ENCODE measurements around the gene JOSD1.
A peak's percentile ranks its signal among the peaks of the same experiment; 100 is the strongest.

JOSD1 gene

DNA sequence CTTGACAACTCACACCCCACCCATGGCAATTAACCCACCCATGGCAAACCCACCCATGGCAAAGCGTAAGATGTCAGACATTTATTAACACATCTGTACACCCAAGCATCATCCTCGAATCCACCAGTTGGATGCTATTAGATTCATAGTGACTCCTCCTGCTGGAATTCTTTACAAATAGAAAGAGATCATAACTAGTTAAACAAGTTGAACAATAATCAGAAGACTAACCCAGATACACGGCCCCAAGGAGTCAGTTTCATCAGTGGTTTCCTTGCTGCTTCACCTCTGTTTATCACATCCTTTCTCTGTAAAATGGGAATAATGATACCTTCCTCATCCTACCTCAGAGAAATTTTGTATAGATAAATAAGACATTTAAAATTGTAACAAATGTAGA is 10.1 kb upstream of the JOSD1 start:
- Histone ChIP-seq H3K9ac (ENCODE audit: low read depth, low read length) (no peak overlapping the region), H3K79me2 (ENCODE audit: insufficient read depth, low read length) (peaks cover 100% of the 10 kb centered on the region), H3K27ac (ENCODE audit: low read length) (no peak overlapping the region), H3K4me3 (ENCODE audit: low read depth in 1 of 2, low read length in 2 of 2) (no peak overlapping the region), H2AFZ (ENCODE audit: low read depth, low read length) (no peak overlapping the region), H4K20me1 (ENCODE audit: insufficient read depth, low read length) (peaks cover 86% of the 10 kb centered on the region), H3K4me2 (ENCODE audit: insufficient read depth, low read length) (no peak overlapping the region), H3K4me1 (ENCODE audit: insufficient read depth, low read length) (peaks cover 36% of the 10 kb centered on the region), H3K27me3 (ENCODE audit: insufficient read depth, low read length, poor library complexity) (no peaks in the 10 kb centered on the region), H3K9me3 (ENCODE audit: insufficient read depth, low read length, severe bottlenecking) (no peaks in the 10 kb centered on the region), H3K36me3 (ENCODE audit: insufficient read depth, low read length) (peaks cover 67% of the 10 kb centered on the region)
- ATAC-seq (ENCODE audit: insufficient read depth, low read depth) (no peak), DNase-seq (no peak)
- no peak for TF ChIP-seq EZH2 (IDR thresholded peaks at IDR 0.05; ENCODE audit: borderline replicate concordance, low read depth, low read length, severe bottlenecking)
- TF ChIP-seq, protein P1, sequence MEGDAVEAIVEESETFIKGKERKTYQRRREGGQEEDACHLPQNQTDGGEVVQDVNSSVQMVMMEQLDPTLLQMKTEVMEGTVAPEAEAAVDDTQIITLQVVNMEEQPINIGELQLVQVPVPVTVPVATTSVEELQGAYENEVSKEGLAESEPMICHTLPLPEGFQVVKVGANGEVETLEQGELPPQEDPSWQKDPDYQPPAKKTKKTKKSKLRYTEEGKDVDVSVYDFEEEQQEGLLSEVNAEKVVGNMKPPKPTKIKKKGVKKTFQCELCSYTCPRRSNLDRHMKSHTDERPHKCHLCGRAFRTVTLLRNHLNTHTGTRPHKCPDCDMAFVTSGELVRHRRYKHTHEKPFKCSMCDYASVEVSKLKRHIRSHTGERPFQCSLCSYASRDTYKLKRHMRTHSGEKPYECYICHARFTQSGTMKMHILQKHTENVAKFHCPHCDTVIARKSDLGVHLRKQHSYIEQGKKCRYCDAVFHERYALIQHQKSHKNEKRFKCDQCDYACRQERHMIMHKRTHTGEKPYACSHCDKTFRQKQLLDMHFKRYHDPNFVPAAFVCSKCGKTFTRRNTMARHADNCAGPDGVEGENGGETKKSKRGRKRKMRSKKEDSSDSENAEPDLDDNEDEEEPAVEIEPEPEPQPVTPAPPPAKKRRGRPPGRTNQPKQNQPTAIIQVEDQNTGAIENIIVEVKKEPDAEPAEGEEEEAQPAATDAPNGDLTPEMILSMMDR (IDR thresholded peaks at IDR 0.05; ENCODE audit: borderline replicate concordance, extremely low read depth, low read length, poor library complexity, severe bottlenecking): no peak

DNA sequence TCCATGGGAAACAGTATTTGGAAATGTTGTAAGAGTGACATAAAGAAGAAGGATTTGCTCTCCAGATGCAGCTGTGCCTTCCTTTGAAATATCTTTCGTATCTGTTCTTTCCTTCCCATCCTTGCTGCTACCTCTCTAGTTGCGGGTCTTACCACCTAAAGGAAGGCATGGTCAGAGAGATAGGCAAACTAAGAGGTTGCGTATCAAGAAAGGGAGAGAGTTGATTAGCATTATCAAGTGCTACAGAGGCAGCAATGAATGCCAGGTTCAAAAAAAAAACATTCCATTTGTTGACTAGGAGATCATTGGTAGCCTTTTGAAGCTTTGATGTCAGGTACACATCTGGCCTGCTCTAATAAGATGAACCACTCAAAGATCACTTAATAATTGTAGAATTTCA is 9.6 kb upstream of the JOSD1 start:
- Histone ChIP-seq H3K27me3 (ENCODE audit: insufficient read depth, low read length, poor library complexity) (no peaks in the 10 kb centered on the region), H3K27ac (ENCODE audit: low read length) (no peak overlapping the region), H4K20me1 (ENCODE audit: insufficient read depth, low read length) (peaks cover 81% of the 10 kb centered on the region), H2AFZ (ENCODE audit: low read depth, low read length) (no peak overlapping the region), H3K4me3 (ENCODE audit: low read depth in 1 of 2, low read length in 2 of 2) (no peak overlapping the region), H3K9me3 (ENCODE audit: insufficient read depth, low read length, severe bottlenecking) (no peaks in the 10 kb centered on the region), H3K9ac (ENCODE audit: low read depth, low read length) (no peak overlapping the region), H3K4me2 (ENCODE audit: insufficient read depth, low read length) (no peak overlapping the region; the same call in 1 of the 2 replicates), H3K79me2 (ENCODE audit: insufficient read depth, low read length) (peaks cover 96% of the 10 kb centered on the region), H3K36me3 (ENCODE audit: insufficient read depth, low read length) (peaks cover 62% of the 10 kb centered on the region), H3K4me1 (ENCODE audit: insufficient read depth, low read length) (peaks cover 36% of the 10 kb centered on the region)
- TF ChIP-seq, protein P1 (IDR thresholded peaks at IDR 0.05; ENCODE audit: borderline replicate concordance, extremely low read depth, low read length, poor library complexity, severe bottlenecking): no peak
- no peak for TF ChIP-seq EZH2 (IDR thresholded peaks at IDR 0.05; ENCODE audit: borderline replicate concordance, low read depth, low read length, severe bottlenecking)
- ATAC-seq (ENCODE audit: insufficient read depth, low read depth): no peak
- no peak for DNase-seq

DNA sequence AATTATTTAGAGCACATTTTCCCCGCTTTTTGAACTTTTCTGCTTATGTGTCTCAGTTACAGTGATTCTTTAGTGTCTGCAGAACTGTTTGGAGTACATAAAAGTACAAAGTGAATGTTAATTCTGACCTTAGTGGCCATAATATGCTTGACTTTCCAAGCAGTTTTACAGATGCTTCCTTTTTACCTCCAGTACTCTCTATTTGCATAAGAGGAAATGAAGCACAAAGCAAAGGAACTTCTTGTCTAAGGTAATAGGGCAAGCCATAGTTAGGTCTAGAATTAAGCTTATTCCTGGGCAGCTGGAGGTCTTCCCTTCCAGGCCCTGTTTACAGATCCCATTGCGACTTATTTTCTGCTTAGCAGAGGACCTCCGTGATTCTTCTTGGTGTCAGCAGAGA is 8.6 kb upstream of the JOSD1 start:
- Histone ChIP-seq H2AFZ (ENCODE audit: low read depth, low read length) (no peak overlapping the region), H3K4me2 (ENCODE audit: insufficient read depth, low read length) (no peak overlapping the region), H3K27ac (ENCODE audit: low read length) (no peak overlapping the region), H4K20me1 (ENCODE audit: insufficient read depth, low read length) (peaks cover 71% of the 10 kb centered on the region), H3K9me3 (ENCODE audit: insufficient read depth, low read length, severe bottlenecking) (no peaks in the 10 kb centered on the region), H3K36me3 (ENCODE audit: insufficient read depth, low read length) (peaks cover 57% of the 10 kb centered on the region), H3K4me1 (ENCODE audit: insufficient read depth, low read length) (peaks cover 45% of the 10 kb centered on the region), H3K79me2 (ENCODE audit: insufficient read depth, low read length) (peaks cover 85% of the 10 kb centered on the region), H3K27me3 (ENCODE audit: insufficient read depth, low read length, poor library complexity) (no peaks in the 10 kb centered on the region), H3K4me3 (ENCODE audit: low read depth in 1 of 2, low read length in 2 of 2) (no peak overlapping the region), H3K9ac (ENCODE audit: low read depth, low read length) (no peak overlapping the region)
- TF ChIP-seq, protein P1 (IDR thresholded peaks at IDR 0.05; ENCODE audit: borderline replicate concordance, extremely low read depth, low read length, poor library complexity, severe bottlenecking): no peak
- no peak for TF ChIP-seq EZH2 (IDR thresholded peaks at IDR 0.05; ENCODE audit: borderline replicate concordance, low read depth, low read length, severe bottlenecking)
- no peak for ATAC-seq (ENCODE audit: insufficient read depth, low read depth)
- DNase-seq: no peak

- TF ChIP-seq, protein P1 (IDR thresholded peaks at IDR 0.05; ENCODE audit: borderline replicate concordance, extremely low read depth, low read length, poor library complexity, severe bottlenecking): no peak
- no peak for TF ChIP-seq EZH2 (IDR thresholded peaks at IDR 0.05; ENCODE audit: borderline replicate concordance, low read depth, low read length, severe bottlenecking)
- Histone ChIP-seq H3K79me2 (ENCODE audit: insufficient read depth, low read length) (peaks cover 72% of the 10 kb centered on the region), H4K20me1 (ENCODE audit: insufficient read depth, low read length) (peaks cover 58% of the 10 kb centered on the region), H3K9ac (ENCODE audit: low read depth, low read length) (peak overlapping the region; percentile 84; the same call in 1 of the 2 replicates), H3K27ac (ENCODE audit: low read length) (peak overlapping the region; percentile 29; the same call in 1 of the 2 replicates), H3K4me2 (ENCODE audit: insufficient read depth, low read length) (peak overlapping the region; percentile 76), H3K4me3 (ENCODE audit: low read depth in 1 of 2, low read length in 2 of 2) (peak overlapping the region in 1 of 2 experiments; percentile 69; a peak in 2 of 4 replicates), H2AFZ (ENCODE audit: low read depth, low read length) (no peak overlapping the region), H3K9me3 (ENCODE audit: insufficient read depth, low read length, severe bottlenecking) (no peaks in the 10 kb centered on the region), H3K27me3 (ENCODE audit: insufficient read depth, low read length, poor library complexity) (no peaks in the 10 kb centered on the region), H3K4me1 (ENCODE audit: insufficient read depth, low read length) (peaks cover 43% of the 10 kb centered on the region), H3K36me3 (ENCODE audit: insufficient read depth, low read length) (peaks cover 53% of the 10 kb centered on the region)
- DNase-seq (no peak), ATAC-seq (ENCODE audit: insufficient read depth, low read depth) (no peak)
Observed at GRCh38 chr22:38707984-38708383, 7.2 kb upstream of the JOSD1 start.

All from DND-41 (cell line).